SHP77 treated with DMSO at 0.1 percent for 48 hours (cell line): ENCODE data around the gene DTWD2.
"Not testable (repeated sequence)": the region's sequence is repeated elsewhere in the genome, so short reads cannot be mapped to it uniquely, and the experiment has no call there.

Experiments
- DNase-seq: peaks from one replicate; lab custom pipeline; 2025; lab: John Stamatoyannopoulos, UW

DTWD2 gene

DNA sequence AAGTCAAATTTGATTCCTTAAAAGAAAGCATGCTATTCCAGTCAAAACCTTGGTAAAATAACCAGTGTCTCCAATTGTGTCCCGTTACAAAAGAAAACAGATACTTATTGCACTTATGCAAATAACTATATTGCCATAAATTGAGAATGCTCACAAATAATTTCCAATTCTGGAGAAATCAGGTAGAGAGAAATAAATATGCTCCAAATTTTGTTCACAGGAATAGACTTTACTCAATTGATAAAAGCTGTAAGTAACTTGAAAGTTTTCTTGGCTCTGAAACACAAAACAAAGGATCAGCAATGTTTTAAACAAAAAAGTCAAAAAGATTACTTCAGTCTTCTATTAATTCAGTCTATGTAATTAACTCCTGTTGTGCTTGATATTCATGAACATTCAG, 7.8 kb upstream of the DTWD2 start:
- no peak for DNase-seq

DNA sequence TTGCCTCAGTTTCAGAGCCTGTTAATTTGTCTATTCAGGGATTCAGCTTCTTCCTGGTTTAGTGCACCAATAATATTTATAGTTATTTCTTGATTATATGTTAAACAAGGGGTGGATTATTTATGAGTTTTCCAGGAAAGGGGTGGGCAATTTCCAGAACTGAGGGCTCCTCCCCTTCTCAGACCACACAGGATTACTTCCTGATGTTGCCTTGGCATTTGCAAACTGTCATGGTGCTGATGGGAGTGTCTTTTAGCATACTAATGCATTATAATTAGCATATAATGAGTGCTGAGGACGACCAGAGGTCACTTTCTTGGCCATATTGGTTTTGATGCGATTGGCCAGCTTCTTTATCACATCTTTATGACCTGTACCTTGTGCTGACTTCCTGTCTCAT, 6.2 kb upstream of the DTWD2 start:
- no peak for DNase-seq

DNA sequence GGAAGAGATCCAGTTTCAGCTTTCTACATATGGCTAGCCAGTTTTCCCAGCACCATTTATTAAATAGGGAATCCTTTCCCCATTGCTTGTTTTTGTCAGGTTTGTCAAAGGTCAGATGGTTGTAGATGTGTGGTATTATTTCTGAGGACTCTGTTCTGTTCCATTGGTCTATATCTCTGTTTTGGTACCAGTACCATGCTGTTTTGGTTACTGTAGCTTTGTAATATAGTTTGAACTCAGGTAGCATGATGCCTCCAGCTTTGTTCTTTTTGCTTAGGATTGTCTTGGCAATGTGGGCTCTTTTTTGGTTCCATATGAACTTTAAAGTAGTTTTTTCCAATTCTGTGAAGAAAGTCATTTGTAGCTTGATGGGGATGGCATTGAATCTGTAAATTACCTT, 4.8 kb upstream of the DTWD2 start:
- not testable (repeated sequence) for DNase-seq

DNA sequence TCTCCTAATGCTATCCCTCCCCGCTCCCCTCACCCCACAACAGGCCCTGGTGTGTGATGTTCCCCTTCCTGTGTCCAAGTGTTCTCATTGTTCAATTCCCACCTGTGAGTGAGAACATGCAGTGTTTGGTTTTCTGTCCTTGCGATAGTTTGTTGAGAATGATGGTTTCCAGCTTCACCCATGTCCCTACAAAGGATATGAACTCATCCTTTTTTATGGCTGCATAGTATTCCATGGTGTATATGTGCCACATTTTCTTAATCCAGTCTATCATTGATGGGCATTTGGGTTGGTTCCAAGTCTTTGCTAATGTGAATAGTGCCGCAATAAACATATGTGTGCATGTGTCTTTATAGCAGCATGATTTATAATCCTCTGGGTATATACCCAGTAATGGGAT, 3.7 kb upstream of the DTWD2 start:
- DNase-seq = not testable (repeated sequence)

DNA sequence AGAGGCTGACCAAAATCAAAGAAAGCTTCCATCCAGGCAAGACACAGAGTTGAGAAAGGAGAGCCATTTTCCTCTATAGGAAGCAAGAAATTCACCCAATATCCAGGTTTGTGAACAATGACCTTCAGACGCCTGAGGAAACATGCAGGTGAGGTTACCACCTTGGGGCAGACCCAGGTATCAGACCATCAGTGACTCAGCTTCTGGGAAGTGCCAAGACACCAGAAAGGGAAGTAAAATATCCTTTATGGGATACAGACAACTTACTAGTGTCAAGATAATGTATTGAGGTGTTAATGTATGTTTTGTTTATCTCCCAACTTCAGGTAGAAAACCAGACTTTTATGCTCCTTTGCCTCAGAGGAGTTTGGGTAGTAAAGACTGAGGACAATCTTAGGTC, 2.2 kb upstream of the DTWD2 start:
- no peak for DNase-seq

DNA sequence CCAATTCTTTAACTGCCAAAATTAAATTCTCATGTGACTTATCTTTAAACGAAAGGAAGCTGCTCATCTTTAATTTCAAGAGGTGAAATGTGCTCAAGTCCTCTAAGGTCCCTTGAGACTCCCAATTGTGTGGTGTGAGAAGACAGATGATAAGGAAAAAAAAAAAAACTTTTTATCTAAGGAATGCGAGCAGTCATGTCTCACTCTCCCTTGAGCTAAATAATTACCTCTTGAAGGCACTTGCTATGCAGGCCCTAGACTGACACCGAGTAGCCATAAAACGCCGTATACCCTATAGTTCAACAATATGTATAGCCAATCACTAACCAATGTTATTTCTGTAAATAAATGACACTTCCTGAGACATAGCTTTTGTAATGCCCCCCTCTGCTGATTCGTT, 1.5 kb upstream of the DTWD2 start:
- DNase-seq = no peak

DNA sequence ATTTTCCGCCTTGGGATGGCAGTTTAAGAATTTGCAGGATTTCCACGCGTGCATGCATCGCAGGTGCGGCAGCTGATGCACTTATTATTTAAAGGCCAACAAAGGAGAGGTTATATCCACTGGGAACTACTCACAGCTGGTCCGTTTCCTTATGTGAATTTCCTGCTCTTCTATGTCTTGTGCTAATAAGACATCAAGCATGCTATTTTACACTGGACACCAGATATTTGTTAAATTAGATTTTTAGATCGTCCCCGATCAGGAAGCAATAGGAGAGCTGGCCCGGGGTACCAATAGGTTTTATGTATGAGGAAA, 476 bp upstream of the DTWD2 start:
- DNase-seq = peak; percentile 43

DNA sequence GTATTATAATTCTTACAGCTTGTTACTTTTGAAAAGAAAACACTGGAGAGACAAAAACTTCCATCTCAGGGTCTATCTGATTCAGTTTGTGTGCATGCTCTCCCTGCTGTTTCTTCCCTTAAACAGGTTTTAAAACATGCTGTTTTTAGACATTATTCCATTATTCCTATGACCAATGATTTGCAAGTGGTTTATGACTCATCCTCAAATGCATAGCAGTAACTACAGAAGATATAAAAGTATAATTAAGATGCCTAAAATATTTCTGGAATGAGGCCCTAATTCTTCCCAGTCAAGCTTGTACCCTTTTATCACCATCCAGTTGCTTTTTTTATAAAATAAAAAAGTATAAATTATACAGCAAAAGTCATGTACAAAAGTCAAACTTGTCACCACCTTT, 3.7 kb downstream of the DTWD2 start:
- DNase-seq = no peak

DNA sequence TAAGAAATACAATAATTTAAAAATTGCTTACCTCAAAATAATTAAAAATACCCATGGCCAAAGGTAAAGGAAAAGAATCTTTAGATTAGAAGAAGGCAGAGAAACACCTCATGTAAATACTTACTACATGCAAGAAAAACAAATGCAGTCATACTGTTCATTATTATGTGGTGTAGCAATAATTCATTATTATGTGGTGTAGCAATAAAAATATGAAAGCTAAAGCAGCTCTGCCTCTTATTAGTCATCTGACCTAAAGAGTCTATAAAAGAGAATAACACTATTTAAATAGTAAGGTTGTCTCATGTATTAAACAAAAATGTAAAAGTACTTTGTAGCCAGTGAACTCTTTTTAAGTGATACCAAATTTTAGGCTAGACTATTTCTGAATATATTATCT, 6.6 kb downstream of the DTWD2 start:
- no peak for DNase-seq

DNA sequence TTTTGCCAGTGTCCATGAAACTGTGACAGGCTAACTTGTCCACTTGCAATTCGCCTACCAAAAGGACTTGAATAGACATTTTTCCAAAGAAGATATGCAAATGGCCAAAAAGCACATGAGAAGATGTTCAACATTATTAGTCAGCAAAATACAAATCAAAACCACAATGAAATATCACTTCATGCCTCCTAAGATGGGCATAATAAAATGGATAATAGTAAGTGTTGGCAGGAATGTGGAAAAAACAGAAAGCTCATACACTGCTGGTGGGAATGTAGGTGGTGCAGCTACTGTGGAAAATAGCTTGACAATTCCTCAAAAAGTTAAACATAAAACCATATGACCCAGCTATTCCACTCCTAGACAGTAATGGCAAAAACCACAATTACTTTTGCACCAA, 7.9 kb downstream of the DTWD2 start:
- DNase-seq = no peak

GRCh38 chr5:118980017-118980416, 8.3 kb downstream of the DTWD2 start:
- DNase-seq = no peak

GRCh38 chr5:118973779-118974445, 14.4 kb downstream of the DTWD2 start:
- not testable (repeated sequence) for DNase-seq

DNA sequence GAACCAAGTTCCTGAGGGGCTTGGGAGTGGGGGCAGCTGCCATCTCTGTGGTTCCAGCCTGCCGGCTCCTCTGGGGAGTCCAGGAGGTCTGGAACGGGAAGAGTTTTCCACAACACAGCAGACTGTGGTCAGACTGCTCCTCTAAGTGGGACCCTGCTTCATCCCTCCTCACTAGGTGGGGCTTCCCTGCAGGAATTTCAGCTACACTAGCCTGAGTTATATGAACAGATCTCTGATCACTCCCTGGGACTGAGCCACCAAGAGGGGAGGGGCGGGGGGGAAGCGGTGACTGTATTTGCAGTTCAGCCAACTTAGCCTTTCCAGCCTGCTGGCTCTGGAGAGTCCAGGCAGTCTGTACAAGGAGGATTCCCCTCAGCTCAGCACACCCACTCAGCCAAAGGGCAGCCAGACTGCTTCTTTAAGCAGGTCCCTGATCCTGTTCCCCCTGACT, 19.4 kb downstream of the DTWD2 start:
- DNase-seq = no peak

DNA sequence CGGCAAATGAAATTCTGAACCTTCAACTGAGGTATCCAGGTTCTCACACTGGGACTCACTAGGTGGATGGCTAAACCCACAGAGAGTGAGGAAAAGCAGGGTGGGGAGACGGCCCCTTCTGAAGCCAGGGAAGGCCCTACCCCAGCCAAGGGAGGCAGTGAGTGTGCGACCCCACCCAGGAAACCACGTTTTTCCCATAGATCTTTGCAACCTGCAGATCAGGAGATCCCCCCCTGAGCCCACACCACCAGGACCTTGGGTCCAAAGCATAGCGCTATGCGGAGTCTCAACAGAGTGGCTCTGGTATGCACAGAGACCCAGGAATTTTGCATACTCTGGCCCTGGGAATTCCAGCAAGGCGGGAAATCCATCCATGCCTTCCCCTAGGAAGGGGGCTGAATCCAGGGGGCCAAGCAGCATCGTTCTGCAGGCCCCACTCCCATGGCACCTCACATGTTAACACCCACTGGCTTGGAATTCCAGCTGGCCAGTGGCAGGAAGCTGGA, 19.9 kb downstream of the DTWD2 start:
- no peak for DNase-seq

GRCh38 chr5:118967059-118967508, 21.3 kb downstream of the DTWD2 start:
- DNase-seq = no peak

- DNase-seq = no peak
These were observed 22.5 kb downstream of the DTWD2 start for GRCh38 chr5:118965890-118966289.

DNA sequence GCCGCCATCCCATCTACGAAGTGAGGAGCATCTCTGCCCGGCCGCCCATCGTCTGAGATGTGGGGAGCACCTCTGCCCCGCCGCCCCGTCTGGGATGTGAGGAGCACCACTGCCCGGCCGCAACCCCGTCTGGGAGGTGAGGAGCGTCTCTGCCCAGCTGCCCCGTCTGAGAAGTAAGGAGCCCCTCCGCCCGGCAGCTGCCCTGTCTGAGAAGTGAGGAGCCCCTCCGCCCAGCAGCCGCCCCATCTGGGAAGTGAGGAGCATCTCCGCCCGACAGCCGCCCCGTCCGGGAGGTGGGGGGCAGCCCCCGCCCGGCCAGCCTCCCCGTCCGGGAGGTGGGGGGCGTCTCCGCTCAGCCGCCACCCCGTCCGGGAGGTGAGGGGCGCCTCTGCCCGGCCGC, 23.4 kb downstream of the DTWD2 start:
- not testable (repeated sequence) for DNase-seq

- DNase-seq = not testable (repeated sequence)
These were observed 24.0 kb downstream of the DTWD2 start for GRCh38 chr5:118964388-118964787.

DNA sequence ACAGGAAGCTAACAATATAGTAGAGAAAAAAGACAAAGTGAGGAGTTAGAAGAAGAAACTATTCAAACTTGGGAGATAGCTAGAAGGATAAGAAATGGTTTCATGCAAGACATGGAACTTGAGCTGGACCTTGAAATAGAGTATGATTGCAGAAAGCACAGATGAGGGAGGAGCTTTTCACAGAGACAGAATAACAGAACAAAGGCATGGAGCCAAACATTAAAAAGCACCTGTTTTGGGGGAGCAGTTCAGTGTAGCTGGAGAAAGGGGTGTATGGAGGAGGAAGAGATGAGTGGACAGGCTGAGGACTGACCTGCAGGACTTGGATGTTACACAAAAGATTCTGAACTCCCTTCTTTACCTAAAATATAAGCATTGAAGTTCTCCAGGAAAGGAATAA, 25.2 kb downstream of the DTWD2 start:
- DNase-seq = no peak

DNA sequence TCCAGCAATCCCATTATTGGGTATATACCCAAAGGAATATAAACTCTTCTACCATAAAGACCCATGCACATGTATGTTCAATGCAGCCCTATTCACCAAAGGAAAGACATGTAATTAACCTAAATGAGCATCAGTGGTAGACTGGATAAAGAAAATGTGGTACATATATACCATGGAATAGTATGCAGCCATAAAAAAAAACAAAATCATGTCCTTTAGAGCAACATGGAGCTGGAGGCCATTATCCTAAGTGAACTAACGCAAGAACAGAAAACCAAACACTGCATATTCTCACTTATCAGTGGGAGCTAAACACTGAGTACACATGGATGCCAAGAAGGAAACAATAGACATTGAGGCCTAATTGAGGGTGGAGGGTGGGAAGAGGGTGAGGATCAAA, 27.8 kb downstream of the DTWD2 start:
- DNase-seq = no peak

DNA sequence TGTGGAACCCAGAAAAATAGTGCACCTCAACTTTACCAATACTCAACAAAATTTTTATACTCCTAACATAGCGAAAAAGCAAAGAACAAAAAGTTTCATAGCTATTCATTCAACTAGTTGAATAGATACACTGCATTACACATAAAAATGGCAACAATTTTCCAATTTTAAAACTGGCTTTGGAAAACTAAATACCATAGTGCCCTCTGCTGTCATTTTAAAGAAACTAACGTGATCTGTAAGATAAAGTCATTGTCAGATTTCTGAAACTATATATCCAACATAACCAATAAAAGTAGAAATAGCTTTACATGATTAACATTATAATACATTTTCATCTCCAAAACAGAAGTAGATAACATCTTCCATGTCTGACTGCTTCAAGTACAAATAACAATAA, 31.6 kb downstream of the DTWD2 start:
- DNase-seq = peak; percentile 10

GRCh38 chr5:118953652-118954005, 34.7 kb downstream of the DTWD2 start:
- DNase-seq = no peak

DNA sequence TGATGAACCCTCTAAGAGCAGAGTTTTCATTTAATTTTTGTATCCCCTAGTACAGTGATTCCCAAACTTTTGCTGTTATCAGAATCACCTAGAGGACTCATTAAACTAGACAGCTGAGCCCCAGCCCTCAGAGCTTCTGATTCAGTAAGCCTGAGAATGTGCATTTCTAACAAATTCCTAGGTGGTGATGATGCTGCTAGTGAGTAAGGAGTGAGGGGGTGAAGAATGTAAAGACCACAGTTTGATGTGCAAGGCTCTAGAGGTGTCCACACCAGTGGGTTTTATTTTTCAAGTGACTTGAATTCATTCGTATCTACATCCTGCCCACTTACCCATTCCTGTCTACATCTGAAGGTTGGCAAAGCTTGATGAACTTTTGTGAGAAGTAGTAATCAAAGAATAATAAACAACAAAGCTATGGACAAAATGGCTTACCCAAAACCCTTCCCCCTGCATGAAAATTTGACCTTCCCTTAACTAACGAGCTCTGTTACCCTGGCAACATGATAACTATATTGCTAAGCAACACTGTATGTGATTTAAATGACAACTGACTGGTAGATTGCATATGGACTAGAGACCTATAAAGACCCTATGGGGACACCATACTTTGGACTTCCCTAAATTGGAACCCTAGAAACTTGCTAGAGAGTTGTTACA, 35.2 kb downstream of the DTWD2 start:
- DNase-seq = no peak

- not testable (repeated sequence) for DNase-seq
These were observed 36.0 kb downstream of the DTWD2 start for GRCh38 chr5:118952306-118952705.
